ENCODE results near the gene HLCS.

Gene HLCS

DNA sequence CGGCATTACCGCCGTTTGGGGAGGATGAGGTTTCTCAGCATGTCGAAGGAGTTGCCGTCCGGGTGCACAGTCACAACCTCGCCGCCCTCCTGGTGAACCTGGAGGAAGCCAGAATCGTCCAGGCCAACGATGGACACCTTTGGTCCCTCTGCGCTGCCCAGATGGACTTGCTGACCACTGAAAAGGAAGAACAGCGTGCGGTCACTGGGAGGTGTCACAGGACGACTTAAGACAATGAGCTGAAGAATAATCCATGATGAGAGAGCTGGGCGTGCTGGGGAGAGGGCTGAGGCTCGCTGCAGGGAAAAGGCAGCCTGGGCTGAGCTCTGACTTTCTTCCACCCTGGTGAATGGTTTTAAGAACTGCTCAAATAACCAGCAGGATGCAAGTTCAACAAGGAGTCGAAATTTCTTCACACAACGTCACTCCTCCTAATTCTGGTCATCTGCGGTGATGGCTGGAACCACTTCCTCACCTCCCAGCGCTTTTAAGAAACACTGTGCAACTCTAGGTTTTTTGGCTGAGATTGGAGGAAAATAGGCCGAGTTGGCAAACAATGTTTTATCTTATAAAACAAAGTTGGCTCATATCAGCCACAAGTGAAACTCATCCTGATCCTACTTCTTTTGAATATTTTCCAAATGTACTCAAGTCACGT is 212.1 kb downstream of the HLCS start:
- Histone ChIP-seq H3K27ac (no peak overlapping the region), H4K20me1 (ENCODE audit: insufficient read depth) (no peaks in the 10 kb centered on the region)

GRCh38 chr21:36753556-36753955 is 212.9 kb downstream of the HLCS start:
- TF ChIP-seq, protein P1, sequence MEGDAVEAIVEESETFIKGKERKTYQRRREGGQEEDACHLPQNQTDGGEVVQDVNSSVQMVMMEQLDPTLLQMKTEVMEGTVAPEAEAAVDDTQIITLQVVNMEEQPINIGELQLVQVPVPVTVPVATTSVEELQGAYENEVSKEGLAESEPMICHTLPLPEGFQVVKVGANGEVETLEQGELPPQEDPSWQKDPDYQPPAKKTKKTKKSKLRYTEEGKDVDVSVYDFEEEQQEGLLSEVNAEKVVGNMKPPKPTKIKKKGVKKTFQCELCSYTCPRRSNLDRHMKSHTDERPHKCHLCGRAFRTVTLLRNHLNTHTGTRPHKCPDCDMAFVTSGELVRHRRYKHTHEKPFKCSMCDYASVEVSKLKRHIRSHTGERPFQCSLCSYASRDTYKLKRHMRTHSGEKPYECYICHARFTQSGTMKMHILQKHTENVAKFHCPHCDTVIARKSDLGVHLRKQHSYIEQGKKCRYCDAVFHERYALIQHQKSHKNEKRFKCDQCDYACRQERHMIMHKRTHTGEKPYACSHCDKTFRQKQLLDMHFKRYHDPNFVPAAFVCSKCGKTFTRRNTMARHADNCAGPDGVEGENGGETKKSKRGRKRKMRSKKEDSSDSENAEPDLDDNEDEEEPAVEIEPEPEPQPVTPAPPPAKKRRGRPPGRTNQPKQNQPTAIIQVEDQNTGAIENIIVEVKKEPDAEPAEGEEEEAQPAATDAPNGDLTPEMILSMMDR (conservative IDR thresholded peaks at IDR 0.05; ENCODE audit: low read depth, low read length), result no peak
- no peak overlapping the region for H3K9ac ChIP-seq
- no peak overlapping the region for H3K4me3 ChIP-seq (IDR thresholded peaks at IDR 0.05; ENCODE audit: insufficient read depth, low read depth, low read length)
- H3K27ac ChIP-seq, result no peak overlapping the region
- no peaks in the 10 kb centered on the region for H3K36me3 ChIP-seq (ENCODE audit: insufficient read depth)
- no peak overlapping the region for H3K4me2 ChIP-seq
- no peaks in the 10 kb centered on the region for H3K79me2 ChIP-seq (ENCODE audit: insufficient read depth, low read depth)
- no peaks in the 10 kb centered on the region for H4K20me1 ChIP-seq (ENCODE audit: insufficient read depth)
- no peaks in the 10 kb centered on the region for H3K27me3 ChIP-seq (ENCODE audit: insufficient read depth, low read depth)
- no peak overlapping the region for H2AFZ ChIP-seq (ENCODE audit: low read depth)
- no peaks in the 10 kb centered on the region for H3K4me1 ChIP-seq (ENCODE audit: low read depth, poor library complexity, severe bottlenecking)

More for the DNA sequence above, 212.1 kb downstream of the HLCS start:
- Histone ChIP-seq H3K79me2 (ENCODE audit: insufficient read depth, low read depth) (no peaks in the 10 kb centered on the region), H3K4me1 (ENCODE audit: low read depth, poor library complexity, severe bottlenecking) (no peaks in the 10 kb centered on the region), H3K4me2 (no peak overlapping the region), H3K36me3 (ENCODE audit: insufficient read depth) (no peaks in the 10 kb centered on the region), H2AFZ (ENCODE audit: low read depth) (no peak overlapping the region), H3K9ac (no peak overlapping the region), H3K4me3 (IDR thresholded peaks at IDR 0.05; ENCODE audit: insufficient read depth, low read depth, low read length) (no peak overlapping the region), H3K27me3 (ENCODE audit: insufficient read depth, low read depth) (no peaks in the 10 kb centered on the region)
- TF ChIP-seq, protein P1 (conservative IDR thresholded peaks at IDR 0.05; ENCODE audit: low read depth, low read length), result no peak

GRCh38 chr21:36751383-36751782 is 215.1 kb downstream of the HLCS start:
- Histone ChIP-seq H3K4me3 (IDR thresholded peaks at IDR 0.05; ENCODE audit: insufficient read depth, low read depth, low read length) (no peak overlapping the region), H2AFZ (ENCODE audit: low read depth) (no peak overlapping the region), H4K20me1 (ENCODE audit: insufficient read depth) (no peaks in the 10 kb centered on the region), H3K27ac (no peak overlapping the region), H3K79me2 (ENCODE audit: insufficient read depth, low read depth) (no peaks in the 10 kb centered on the region), H3K4me2 (no peak overlapping the region), H3K9ac (no peak overlapping the region), H3K27me3 (ENCODE audit: insufficient read depth, low read depth) (no peaks in the 10 kb centered on the region), H3K36me3 (ENCODE audit: insufficient read depth) (no peaks in the 10 kb centered on the region), H3K4me1 (ENCODE audit: low read depth, poor library complexity, severe bottlenecking) (no peaks in the 10 kb centered on the region)
- TF ChIP-seq, protein P1 (conservative IDR thresholded peaks at IDR 0.05; ENCODE audit: low read depth, low read length), result no peak

DNA sequence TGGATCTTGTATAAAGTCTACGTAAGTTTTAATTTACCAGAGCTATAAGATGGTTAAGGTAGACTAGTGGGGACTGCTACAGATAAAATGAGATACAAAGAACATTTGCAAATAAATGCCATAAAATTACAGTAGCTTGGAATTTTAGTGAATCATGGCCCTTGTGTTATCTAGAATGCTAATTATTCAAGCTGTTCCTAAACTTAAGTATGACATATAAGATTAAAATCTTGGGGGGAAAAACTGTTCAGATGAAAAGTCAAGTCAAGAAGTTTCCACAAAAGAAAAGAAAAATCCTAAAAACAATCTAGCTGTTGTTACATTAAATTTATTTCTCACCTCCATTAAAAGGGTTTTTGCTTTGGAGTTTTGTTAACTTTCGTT is 215.9 kb downstream of the HLCS start:
- H2AFZ ChIP-seq (ENCODE audit: low read depth), result no peak overlapping the region
- H3K4me3 ChIP-seq (IDR thresholded peaks at IDR 0.05; ENCODE audit: insufficient read depth, low read depth, low read length), result no peak overlapping the region
- no peaks in the 10 kb centered on the region for H4K20me1 ChIP-seq (ENCODE audit: insufficient read depth)
- H3K9ac ChIP-seq, result no peak overlapping the region
- H3K79me2 ChIP-seq (ENCODE audit: insufficient read depth, low read depth), result no peaks in the 10 kb centered on the region
- TF ChIP-seq, protein P1 (conservative IDR thresholded peaks at IDR 0.05; ENCODE audit: low read depth, low read length), result no peak
- H3K27ac ChIP-seq, result no peak overlapping the region
- no peaks in the 10 kb centered on the region for H3K36me3 ChIP-seq (ENCODE audit: insufficient read depth)
- H3K27me3 ChIP-seq (ENCODE audit: insufficient read depth, low read depth), result no peaks in the 10 kb centered on the region
- no peaks in the 10 kb centered on the region for H3K4me1 ChIP-seq (ENCODE audit: low read depth, poor library complexity, severe bottlenecking)
- H3K4me2 ChIP-seq, result no peak overlapping the region
